Ovary (tissue), 3 donors: ENCODE data around the gene MOG.

Experiments used
- CTCF ChIP-seq, 3 donors: fragments of 450-650 bp in 2 of 3; fragments of 200-600 bp in 1 of 3; IDR thresholded peaks; one replicate each; pipeline versions ENCODE4 v1.5.1 to v1.8.0; 2016 to 2022; ENCODE audit warnings: antibody characterized with exemption in 3 of 3, mild to moderate bottlenecking in 1 of 3
- EP300 ChIP-seq: sonication (generic); formaldehyde crosslinking; IDR thresholded peaks from one replicate; pipeline ENCODE4 v1.6.1; 2017; ENCODE audit warnings: antibody characterized with exemption
- donor health status: DM: no; HTN: no; CAD: no.

GRCh38 chr6:29663300-29664042 lies 6.6 kb downstream of the MOG start:
- TF ChIP-seq CTCF (IDR thresholded peaks at IDR 0.05) (no peak), EP300 (no peak)
